ENCODE measurements around the gene MX1.

DNA sequence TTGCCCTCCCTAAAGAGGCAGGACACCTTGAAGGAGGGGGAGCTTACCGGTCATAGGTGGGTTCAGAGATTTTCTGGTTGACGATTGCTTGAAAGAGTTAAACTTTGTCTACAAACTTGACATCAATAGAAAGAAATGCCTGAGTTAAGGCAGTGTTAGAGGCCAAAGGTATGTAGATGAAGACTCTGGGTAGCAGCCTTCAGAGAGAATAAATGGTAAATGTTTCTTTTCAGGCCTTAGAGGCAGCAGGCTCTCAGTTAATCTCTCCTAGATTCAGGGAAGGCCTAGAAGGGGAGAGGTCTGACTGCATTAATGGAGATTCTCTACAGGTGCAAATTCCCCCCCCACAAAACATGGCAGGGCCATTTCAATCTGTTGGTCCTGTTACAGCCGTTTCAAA lies 27.7 kb downstream of the MX1 start:
- TF ChIP-seq, protein P1, sequence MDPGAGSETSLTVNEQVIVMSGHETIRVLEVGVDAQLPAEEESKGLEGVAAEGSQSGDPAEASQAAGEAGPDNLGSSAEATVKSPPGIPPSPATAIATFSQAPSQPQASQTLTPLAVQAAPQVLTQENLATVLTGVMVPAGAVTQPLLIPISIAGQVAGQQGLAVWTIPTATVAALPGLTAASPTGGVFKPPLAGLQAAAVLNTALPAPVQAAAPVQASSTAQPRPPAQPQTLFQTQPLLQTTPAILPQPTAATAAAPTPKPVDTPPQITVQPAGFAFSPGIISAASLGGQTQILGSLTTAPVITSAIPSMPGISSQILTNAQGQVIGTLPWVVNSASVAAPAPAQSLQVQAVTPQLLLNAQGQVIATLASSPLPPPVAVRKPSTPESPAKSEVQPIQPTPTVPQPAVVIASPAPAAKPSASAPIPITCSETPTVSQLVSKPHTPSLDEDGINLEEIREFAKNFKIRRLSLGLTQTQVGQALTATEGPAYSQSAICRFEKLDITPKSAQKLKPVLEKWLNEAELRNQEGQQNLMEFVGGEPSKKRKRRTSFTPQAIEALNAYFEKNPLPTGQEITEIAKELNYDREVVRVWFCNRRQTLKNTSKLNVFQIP (CRISPR knock-in tag; IDR thresholded peaks at IDR 0.05; ENCODE audit: borderline replicate concordance, low read depth) = no peak
- no peak for TF ChIP-seq ZNF565 (CRISPR knock-in tag; conservative IDR thresholded peaks at IDR 0.05; ENCODE audit: low read depth)
- TF ChIP-seq ZFP3 (CRISPR knock-in tag; IDR thresholded peaks at IDR 0.05) = no peak
- no peak for TF ChIP-seq ZNF8 (CRISPR knock-in tag; IDR thresholded peaks at IDR 0.05)
- TF ChIP-seq, protein P2, sequence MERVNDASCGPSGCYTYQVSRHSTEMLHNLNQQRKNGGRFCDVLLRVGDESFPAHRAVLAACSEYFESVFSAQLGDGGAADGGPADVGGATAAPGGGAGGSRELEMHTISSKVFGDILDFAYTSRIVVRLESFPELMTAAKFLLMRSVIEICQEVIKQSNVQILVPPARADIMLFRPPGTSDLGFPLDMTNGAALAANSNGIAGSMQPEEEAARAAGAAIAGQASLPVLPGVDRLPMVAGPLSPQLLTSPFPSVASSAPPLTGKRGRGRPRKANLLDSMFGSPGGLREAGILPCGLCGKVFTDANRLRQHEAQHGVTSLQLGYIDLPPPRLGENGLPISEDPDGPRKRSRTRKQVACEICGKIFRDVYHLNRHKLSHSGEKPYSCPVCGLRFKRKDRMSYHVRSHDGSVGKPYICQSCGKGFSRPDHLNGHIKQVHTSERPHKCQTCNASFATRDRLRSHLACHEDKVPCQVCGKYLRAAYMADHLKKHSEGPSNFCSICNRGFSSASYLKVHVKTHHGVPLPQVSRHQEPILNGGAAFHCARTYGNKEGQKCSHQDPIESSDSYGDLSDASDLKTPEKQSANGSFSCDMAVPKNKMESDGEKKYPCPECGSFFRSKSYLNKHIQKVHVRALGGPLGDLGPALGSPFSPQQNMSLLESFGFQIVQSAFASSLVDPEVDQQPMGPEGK (CRISPR knock-in tag; IDR thresholded peaks at IDR 0.05; ENCODE audit: borderline replicate concordance) = no peak
- TF ChIP-seq, protein P3, sequence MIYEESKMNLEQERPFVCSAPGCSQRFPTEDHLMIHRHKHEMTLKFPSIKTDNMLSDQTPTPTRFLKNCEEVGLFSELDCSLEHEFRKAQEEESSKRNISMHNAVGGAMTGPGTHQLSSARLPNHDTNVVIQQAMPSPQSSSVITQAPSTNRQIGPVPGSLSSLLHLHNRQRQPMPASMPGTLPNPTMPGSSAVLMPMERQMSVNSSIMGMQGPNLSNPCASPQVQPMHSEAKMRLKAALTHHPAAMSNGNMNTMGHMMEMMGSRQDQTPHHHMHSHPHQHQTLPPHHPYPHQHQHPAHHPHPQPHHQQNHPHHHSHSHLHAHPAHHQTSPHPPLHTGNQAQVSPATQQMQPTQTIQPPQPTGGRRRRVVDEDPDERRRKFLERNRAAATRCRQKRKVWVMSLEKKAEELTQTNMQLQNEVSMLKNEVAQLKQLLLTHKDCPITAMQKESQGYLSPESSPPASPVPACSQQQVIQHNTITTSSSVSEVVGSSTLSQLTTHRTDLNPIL (CRISPR knock-in tag; IDR thresholded peaks at IDR 0.05; ENCODE audit: low read depth) = no peak
- no peak for TF ChIP-seq ARNTL (CRISPR knock-in tag; IDR thresholded peaks at IDR 0.05; ENCODE audit: borderline replicate concordance, low read depth)
- TF ChIP-seq ZC3H10 (CRISPR knock-in tag; IDR thresholded peaks at IDR 0.05) = no peak
- no peak for TF ChIP-seq TCF4 (CRISPR knock-in tag; IDR thresholded peaks at IDR 0.05; ENCODE audit: borderline replicate concordance)
- no peak for TF ChIP-seq ZFP30 (CRISPR knock-in tag; IDR thresholded peaks at IDR 0.05)

Measured in SK-N-SH treated with all-trans-retinoic acid at 6 μM for 48 hours (cell line).